BJ (cell line): ENCODE results near the gene SHANK3. TPM values are rescaled to one million over a fixed set of nuclear protein-coding genes. Genes with fewer than 3 reads are reported as not detected.

Experiments
- CTCF ChIA-PET: fragments of 350-600 bp; formaldehyde crosslinking; extraction: SDS; loops from one replicate; lab custom pipeline; 2021; ENCODE audit warnings: antibody characterized with exemption, inconsistent platforms; lab: Yijun Ruan, JAX
- POLR2A ChIA-PET: fragments of 300-600 bp; sonication (Branson Sonifier 250); formaldehyde crosslinking; extraction: SDS; loops from one replicate; lab custom pipeline; 2021; ENCODE audit warnings: antibody characterized with exemption; lab: Charles Lee
- DNase-seq: peaks from one replicate; pipeline ENCODE4 v3.0.0-alpha.2; 2011; ENCODE audit warnings: low read depth
- H3K27me3 ChIP-seq: 2 replicates; pipeline ENCODE4 v1.6.0; 2011; ENCODE audit warnings: low read length; ENCODE audit not compliant: control insufficient read depth, insufficient read depth
- H3K36me3 ChIP-seq: 2 replicates; pipeline ENCODE4 v1.5.1; 2011; ENCODE audit warnings: low read length; ENCODE audit not compliant: control insufficient read depth, insufficient read depth
- H3K4me3 ChIP-seq: 2 replicates; pipeline ENCODE4 v1.5.1; 2011; ENCODE audit warnings: low read depth, mild to moderate bottlenecking, control low read depth, low read length
- CTCF ChIP-seq: IDR thresholded peaks from 2 replicates; pipeline ENCODE4 v1.5.1; 2011; ENCODE audit warnings: low read depth, mild to moderate bottlenecking, control low read depth, inconsistent platforms, low read length, moderate library complexity; ENCODE audit not compliant: insufficient read depth
- polyA plus RNA-seq: library from polyadenylated mRNA; depleted of rRNA; stranded (reverse); fragments of >200 nt; gene quantifications from 2 replicates; pipeline ENCODE4 v1.2.3, GENCODE V29; 2011

SHANK3 gene
- polyA plus RNA-seq, 1 experiment = 0.25 TPM

DNA sequence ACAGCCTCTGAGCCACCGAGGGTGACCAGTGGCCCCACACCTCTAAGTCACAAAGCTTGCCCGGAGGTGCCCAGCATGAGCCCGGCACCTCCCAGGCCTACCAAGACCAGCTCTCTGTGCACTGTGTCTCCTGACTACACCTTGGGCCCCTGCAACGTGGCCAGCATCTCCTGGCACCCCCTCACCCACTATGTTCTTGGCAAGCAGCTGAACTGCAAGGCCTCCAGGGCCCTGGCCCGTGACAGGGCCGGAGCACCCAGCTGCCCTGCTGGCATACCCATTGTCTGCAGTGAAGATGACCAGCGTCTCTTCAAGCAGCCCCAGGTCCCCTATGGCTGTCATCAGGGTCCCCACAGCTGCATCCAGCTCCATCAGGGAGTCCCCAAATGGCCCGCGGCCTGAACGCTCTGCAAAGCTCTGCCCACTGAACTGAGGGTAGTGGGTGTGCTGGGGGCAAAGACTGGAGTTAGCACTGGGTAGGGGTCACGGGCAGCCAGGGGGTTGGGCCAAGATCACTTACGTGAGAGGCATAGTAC lies 46.2 kb upstream of the SHANK3 start:
- peaks cover under 1% of the 10 kb centered on the region; the same call in 1 of the 2 replicates for H3K27me3 ChIP-seq
- peaks cover 6% of the 10 kb centered on the region for H3K36me3 ChIP-seq
- H3K4me3 ChIP-seq = no peak overlapping the region
- ChIA-PET CTCF (interaction anchor here (1.0 to 1.3 kb wide), 2 partner anchors 12 to 50 kb away, joined by 3 to 4 read pairs; no protein-coding TSS in a partner anchor), POLR2A (no interaction called here)
- TF ChIP-seq CTCF = no peak
- DNase-seq = no peak

DNA sequence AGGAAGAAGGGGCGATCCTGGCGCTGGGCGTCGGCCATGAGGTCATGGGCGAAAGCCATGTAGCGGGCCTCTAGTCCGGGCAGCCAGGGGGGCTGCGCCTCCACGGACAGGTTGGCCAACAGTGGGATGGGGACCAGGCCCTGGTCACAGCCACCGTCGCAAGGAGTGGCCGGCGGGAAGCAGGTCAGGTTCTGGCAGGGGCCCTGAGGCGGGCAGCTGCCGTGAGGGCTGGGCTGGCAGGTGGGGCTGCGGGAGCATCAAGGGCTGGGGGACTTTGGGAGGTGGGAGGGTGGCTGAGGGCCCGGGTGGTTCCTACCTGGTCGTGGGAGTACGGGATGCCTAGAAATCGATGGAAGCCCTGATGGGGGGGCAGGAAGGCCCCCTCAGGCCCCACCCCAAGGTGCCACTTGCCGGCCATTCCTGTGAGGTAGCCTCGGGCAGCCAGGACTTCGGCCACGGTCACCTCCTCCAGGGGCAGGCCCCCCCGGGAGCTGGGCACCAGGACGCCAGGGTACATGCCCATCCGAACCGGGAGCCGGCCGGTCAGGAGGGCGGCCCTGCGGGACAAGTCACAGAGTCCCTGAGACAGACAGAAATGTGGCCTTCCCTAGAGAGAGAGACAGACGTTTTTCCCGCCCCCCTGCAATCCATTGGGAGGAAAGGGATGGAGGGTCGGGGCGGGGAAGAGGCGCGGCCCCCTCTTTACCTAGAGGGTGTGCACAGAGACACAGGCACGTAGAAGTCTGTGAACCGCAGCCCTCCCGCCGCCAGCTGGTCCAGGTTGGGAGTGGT lies 45.6 kb upstream of the SHANK3 start:
- Histone ChIP-seq H3K4me3 (peak overlapping the region; percentile 75), H3K27me3 (no peaks in the 10 kb centered on the region), H3K36me3 (peaks cover 6% of the 10 kb centered on the region)
- ChIA-PET CTCF (interaction anchor here (0.7 to 1.3 kb wide), 5 partner anchors 12 to 107 kb away, joined by 3 to 4 read pairs (median 3); partner anchors contain the start of gene TYMP), POLR2A (no interaction called here)
- DNase-seq = no peak
- TF ChIP-seq CTCF = no peak

GRCh38 chr22:50627642-50628542 lies 44.7 kb upstream of the SHANK3 start, which contains the start of gene ARSA:
ARSA (minus strand) TSS chr22:50628152; CDS start chr22:50627779, 373 bp downstream.
- no peak for DNase-seq
- peaks cover 6% of the 10 kb centered on the region for H3K36me3 ChIP-seq
- peak within 1 kb of the TSS; percentile 75 for H3K4me3 ChIP-seq
- H3K27me3 ChIP-seq = no peaks in the 10 kb centered on the region
- POLR2A ChIA-PET = no interaction called here
- CTCF ChIA-PET = interaction anchor here (0.7 to 1.1 kb wide), 4 partner anchors 19 to 106 kb away, joined by 3 read pairs; partner anchors contain the start of gene TYMP
- peak; percentile 63 for TF ChIP-seq CTCF

GRCh38 chr22:50628543-50629134 lies 44.0 kb upstream of the SHANK3 start:
- H3K36me3 ChIP-seq = peaks cover 6% of the 10 kb centered on the region
- DNase-seq = no peak
- H3K27me3 ChIP-seq = peaks cover 1% of the 10 kb centered on the region; the same call in 1 of the 2 replicates
- peak overlapping the region; percentile 51 for H3K4me3 ChIP-seq
- ChIA-PET CTCF (interaction anchor here (1.1 kb wide), 1 partner anchor 19 kb away, joined by 3 read pairs; no protein-coding TSS in a partner anchor), POLR2A (no interaction called here)
- TF ChIP-seq CTCF = no peak
